GM12891 (cell line): ENCODE measurements around the gene TUBB6.

Experiments
- POLR2A ChIP-seq: IDR thresholded peaks from 2 replicates; pipeline ENCODE4 v1.6.1; 2011; ENCODE audit warnings: low read depth, low read length, control low read depth
- POLR2AphosphoS5 ChIP-seq: IDR thresholded peaks from 2 replicates; pipeline ENCODE4 v1.6.1; 2011; ENCODE audit warnings: low read depth, low read length, control low read depth

DNA sequence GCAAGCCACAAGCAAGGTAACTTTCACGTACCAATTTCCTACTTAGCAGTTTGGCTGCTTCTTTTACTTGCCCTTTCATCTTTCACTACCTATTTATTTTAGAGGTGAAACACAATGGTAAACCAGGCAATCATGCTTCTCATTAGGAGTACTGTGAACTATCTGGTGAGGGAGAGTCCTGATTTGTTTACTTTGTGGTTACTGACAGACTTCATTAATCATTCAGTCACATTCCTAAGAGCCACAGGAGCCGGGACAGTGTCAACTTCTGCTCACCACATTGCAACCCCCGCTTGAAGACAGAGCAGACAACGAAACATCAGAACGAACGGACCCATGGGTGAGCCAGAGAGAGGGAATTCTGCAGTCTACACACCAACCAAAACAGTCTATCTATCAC, 28.8 kb downstream of the TUBB6 start:
- TF ChIP-seq POLR2A (no peak), POLR2AphosphoS5 (no peak)
